ENCODE data around the gene HMGN3. TPM values are rescaled to one million over a fixed set of nuclear protein-coding genes. Genes with fewer than 3 reads are reported as not detected.

Gene HMGN3
- total and polyA plus RNA-seq, 2 experiments from 2014 or later = 129 to 266 TPM

GRCh38 chr6:79157961-79158644 lies 76.4 kb downstream of the HMGN3 start:
- no peak overlapping the region for H3K4me3 ChIP-seq
- H3K27ac ChIP-seq = no peak overlapping the region
- no peaks in the 10 kb centered on the region for H3K27me3 ChIP-seq
- H2AFZ ChIP-seq = no peak overlapping the region
- no peaks in the 10 kb centered on the region for H4K20me1 ChIP-seq (ENCODE audit: insufficient read depth, poor library complexity, severe bottlenecking)
- no peaks in the 10 kb centered on the region for H3K79me2 ChIP-seq
- H3K4me2 ChIP-seq = no peak overlapping the region
- H3K9me2 ChIP-seq (replicated peaks; ENCODE audit: insufficient read depth) = no peaks in the 10 kb centered on the region
- TF ChIP-seq EZH2phosphoT487 (IDR thresholded peaks at IDR 0.05; ENCODE audit: low read depth, severe bottlenecking, unreplicated experiment) (no peak), CTCF (IDR thresholded peaks at IDR 0.05; ENCODE audit: poor library complexity) (no peak)
- peaks cover 6% of the 10 kb centered on the region for H3K4me1 ChIP-seq (ENCODE audit: insufficient read depth)
- WGBS (ENCODE audit: low lambda C conversion rate, missing lambda C conversion rate) = 64% methylated on average over 3 of the region's 3 CpGs
- no peaks in the 10 kb centered on the region for H3K36me3 ChIP-seq (replicated peaks; ENCODE audit: insufficient read depth, low read depth)
- no peak for DNase-seq (ENCODE audit: low spot score)
- no peaks in the 10 kb centered on the region for H3K9me3 ChIP-seq (ENCODE audit: low read depth)

- TF ChIP-seq EZH2 (IDR thresholded peaks at IDR 0.05; ENCODE audit: borderline replicate concordance) (no peak), CTCF (IDR thresholded peaks at IDR 0.05; ENCODE audit: poor library complexity) (no peak)
- Histone ChIP-seq H3K4me1 (ENCODE audit: insufficient read depth) (peaks cover 11% of the 10 kb centered on the region), H3K9me2 (replicated peaks; ENCODE audit: insufficient read depth) (no peaks in the 10 kb centered on the region), H3K27me3 (no peaks in the 10 kb centered on the region), H2AFZ (peak overlapping the region; percentile 53), H3K36me3 (replicated peaks; ENCODE audit: insufficient read depth, low read depth) (no peaks in the 10 kb centered on the region), H4K20me1 (ENCODE audit: insufficient read depth, poor library complexity, severe bottlenecking) (no peaks in the 10 kb centered on the region), H3K79me2 (no peaks in the 10 kb centered on the region), H3K4me3 (no peak overlapping the region), H3K27ac (peak overlapping the region; percentile 79), H3K9me3 (ENCODE audit: low read depth) (no peaks in the 10 kb centered on the region), H3K4me2 (peak overlapping the region; percentile 38)
- WGBS (ENCODE audit: low lambda C conversion rate, missing lambda C conversion rate) = 29% methylated on average over 5 of the region's 5 CpGs
- DNase-seq (ENCODE audit: low spot score) = peak; percentile 17
Observed at GRCh38 chr6:79152269-79152737, 82.2 kb downstream of the HMGN3 start.

Other genes with a start within 250 kb of the HMGN3 start
- 38.0 and 44.4 TPM in 2 replicates for gene PHIP, start 156.4 kb downstream of the HMGN3 start, total RNA-seq
- gene PHIP, start 156.4 kb downstream of the HMGN3 start, polyA plus RNA-seq = 15.2 and 17.3 TPM in 2 replicates